NCI-H2196 (cell line): Measurements from ENCODE around the gene BRINP1.

Experiments
- DNase-seq: peaks from one replicate; lab custom pipeline; 2025; ENCODE audit not compliant: unreplicated experiment; lab: John Stamatoyannopoulos, UW

The BRINP1 gene, protein sequence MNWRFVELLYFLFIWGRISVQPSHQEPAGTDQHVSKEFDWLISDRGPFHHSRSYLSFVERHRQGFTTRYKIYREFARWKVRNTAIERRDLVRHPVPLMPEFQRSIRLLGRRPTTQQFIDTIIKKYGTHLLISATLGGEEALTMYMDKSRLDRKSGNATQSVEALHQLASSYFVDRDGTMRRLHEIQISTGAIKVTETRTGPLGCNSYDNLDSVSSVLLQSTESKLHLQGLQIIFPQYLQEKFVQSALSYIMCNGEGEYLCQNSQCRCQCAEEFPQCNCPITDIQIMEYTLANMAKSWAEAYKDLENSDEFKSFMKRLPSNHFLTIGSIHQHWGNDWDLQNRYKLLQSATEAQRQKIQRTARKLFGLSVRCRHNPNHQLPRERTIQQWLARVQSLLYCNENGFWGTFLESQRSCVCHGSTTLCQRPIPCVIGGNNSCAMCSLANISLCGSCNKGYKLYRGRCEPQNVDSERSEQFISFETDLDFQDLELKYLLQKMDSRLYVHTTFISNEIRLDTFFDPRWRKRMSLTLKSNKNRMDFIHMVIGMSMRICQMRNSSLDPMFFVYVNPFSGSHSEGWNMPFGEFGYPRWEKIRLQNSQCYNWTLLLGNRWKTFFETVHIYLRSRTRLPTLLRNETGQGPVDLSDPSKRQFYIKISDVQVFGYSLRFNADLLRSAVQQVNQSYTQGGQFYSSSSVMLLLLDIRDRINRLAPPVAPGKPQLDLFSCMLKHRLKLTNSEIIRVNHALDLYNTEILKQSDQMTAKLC

DNA sequence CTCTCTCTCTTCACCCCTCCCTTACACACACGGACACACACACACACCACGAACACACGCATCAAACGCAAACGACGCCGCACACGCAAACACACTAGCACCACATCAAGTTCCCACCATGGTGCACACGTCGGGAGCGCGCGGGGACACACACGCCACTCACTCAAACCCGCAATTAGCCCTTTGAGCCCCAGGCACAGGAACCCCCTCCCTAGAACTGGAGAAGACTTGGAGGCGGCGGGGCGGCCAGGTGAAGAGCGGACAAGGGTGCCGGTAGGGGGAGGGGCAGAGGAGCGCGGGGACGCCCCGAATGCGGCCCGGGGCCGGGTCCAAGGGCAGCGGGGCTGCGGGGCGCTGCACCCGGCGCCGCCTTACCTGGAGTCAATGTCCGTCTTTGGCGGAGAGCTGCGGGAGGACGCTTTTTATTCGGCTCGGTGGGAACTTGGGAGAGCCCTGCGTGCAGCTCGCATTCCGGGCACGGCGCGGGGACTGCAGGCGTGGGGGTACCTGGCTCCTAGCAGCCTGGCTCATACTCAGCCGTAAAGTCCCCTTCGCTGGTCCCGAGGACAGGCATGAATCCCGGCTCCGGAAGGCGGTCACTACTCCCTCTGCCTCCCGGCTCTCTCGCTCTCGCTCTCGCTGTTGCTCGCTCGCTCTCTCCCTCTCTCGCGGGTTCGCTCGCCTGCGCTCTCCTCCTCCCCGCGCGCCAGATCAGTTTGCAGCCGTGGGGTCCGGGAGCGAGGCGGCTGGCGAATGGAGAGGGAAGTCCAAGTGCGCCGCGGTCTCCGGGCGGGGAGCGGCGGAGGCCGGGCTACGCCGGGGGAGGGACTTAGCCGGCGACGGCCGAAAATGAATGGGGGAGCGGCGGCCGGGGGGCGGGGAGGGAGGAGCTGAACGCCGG lies at the start of gene BRINP1:
BRINP1 (minus strand) TSS at position 755 of the 901 bp plus-strand sequence. CDS start 56,080 bp downstream, outside the sequence.
- DNase-seq = peak; percentile 34

DNA sequence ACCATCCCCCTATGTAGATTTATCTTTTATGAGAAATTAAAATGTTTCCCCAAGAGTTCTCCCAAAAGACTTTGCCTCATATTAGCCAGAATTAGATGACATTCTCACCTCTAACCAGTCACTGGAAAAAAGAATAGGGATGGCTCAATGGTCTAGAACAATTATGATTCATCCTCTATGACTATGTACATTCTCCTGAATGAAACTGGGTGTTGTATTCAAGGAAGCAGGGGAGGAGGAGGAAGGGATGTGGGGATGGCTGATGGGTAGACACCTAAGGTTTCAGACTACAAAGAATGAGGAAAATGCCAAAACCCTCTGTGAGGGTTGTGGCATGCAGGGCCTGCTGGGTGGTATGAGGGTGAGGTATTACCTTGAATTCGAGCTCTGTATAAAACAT lies 49.5 kb upstream of the BRINP1 start:
- DNase-seq = no peak

GRCh38 chr9:119416793-119417192 lies 47.6 kb upstream of the BRINP1 start:
- DNase-seq = no peak

GRCh38 chr9:119412399-119412798 lies 43.2 kb upstream of the BRINP1 start:
- DNase-seq = no peak

DNA sequence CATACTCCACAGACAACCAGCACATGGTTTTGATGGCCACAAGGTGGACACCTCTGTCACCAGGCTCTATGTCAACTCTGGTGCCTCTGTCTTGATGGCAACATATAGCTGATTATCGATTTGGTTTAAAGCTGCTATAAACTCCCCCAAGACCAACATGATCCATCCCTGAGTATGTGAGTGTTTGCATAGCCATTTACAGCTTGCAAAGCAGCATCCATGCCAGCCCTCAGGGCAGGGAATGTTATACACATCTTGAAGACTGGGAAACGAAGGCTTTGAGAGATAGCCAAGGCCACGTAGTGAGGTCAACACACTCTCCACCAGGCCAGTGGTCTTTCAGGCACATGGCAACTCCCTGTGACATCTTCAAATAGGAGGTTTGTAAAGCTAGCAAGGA lies 40.3 kb upstream of the BRINP1 start:
- no peak for DNase-seq

DNA sequence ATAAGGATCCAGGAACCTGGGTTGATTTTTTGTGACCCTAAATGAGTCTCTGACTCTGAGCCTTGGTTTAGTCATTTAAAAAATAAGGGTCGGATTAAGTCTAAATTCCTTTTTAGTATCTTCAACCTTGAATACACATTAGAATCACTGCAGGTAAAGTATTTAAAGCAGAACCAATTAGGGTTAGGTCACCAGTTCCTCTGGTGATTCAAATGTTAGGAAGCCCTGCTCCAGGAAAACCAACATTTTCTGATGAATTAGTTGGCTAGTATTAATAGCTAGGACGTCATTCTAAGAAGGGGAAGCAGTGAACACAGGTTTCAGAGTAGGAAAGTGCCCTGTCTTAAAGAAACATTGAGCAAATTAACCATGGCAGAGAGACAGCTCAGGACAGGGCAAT lies 31.4 kb upstream of the BRINP1 start:
- DNase-seq = no peak

- DNase-seq = no peak
Measured at GRCh38 chr9:119398350-119398749, 29.1 kb upstream of the BRINP1 start.

DNA sequence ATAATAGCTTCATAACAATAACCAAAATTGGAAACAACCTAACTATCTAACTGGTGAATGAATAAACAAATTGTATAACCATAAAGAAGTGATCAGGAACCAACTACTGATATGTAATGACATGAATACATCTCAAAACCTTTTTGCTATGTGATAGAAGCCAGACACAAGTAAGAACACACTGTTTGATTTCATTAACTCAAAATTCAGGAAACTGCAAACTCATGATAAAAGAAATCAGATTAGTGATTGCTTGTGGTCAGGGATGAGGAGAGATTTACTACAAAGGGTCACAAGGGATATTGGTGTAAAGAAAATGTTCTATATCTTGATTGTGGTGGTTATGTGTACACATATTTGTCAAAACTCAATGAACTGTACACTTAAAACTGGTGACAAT lies 22.6 kb upstream of the BRINP1 start:
- DNase-seq = no peak

- no peak for DNase-seq
Measured at GRCh38 chr9:119375892-119376291, 6.7 kb upstream of the BRINP1 start.

- DNase-seq = no peak
Measured at GRCh38 chr9:119372951-119373350, 3.7 kb upstream of the BRINP1 start.

GRCh38 chr9:119370816-119371215 lies 1.6 kb upstream of the BRINP1 start:
- no peak for DNase-seq

GRCh38 chr9:119369680-119370366 lies 588 bp upstream of the BRINP1 start:
- no peak for DNase-seq

DNA sequence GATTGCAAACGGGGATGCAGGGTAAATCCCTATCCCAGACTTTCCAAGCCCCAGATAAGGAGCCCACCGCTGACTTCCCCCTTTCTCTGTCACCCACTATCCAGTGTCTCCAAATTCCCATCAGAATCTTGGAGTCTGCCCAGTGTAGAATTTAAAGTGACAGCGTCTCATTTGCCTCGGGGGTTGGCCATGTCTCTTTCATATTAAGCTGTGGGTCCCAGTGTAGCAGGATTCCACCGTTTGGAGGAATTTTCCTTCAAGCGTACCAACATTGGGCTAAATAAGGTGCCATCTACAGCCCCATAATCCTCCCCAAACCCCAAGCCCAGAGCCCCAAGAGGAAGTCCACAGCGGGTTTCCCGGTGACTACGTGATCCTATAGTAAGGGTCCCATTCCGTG lies 1.1 kb downstream of the BRINP1 start:
- no peak for DNase-seq

DNA sequence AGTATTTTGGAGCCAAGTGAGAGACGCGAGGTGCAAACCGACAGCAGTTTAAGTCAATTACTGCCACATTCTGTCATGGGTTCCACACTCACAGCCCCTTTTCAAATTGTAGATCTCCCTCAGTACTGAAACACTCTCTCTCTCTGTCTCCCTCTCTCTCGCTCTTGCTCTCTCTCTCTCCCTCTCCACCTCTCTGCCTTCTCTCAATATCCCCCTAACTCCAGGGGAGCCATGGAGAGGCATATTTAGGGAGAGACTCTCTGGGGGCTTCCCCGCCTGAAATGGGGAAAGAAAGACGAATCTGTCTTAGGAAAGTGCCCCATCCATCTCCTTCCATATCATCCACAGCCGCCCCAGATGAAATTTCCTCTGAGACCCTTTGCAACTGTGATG lies 1.6 kb downstream of the BRINP1 start:
- DNase-seq = no peak

DNA sequence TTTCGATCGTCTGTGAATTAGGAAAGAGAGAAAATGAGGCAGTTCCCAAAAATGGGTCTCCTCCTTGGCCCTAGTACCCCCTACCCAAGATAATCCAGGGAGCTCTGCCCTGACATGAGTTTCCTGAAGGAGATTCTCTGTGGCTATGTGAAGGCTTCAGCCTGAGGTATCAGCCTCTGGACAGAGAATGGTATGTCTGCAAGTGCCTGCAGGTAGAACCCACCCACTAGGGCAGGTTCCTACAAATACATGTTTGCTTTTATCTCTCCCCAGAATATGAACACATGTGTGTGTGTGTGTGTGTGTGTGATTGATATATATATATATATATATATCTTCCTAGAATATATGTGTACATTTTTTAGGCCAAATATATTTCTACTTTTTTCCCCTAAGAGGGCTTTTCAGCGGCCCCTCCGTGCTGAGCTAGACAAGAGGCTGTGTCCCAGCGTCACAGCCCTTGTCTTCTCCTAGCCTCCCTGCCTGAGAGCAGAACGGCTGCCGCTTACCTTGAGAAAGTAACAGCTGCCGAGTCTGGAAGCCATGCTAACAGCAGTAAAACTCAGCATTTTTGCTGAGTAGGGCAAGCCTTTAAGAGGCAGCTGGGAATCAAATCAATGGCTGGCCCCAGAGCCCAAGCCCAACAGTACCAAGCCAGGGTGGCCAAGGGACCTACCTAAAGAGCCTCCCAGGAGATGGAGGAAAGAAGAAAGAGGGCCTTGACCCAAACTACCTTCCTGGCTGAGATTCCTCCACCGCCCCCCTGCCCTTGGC lies 2.1 kb downstream of the BRINP1 start:
- no peak for DNase-seq

- peak; percentile 55 for DNase-seq
Measured at GRCh38 chr9:119365291-119366027, 3.8 kb downstream of the BRINP1 start.

DNA sequence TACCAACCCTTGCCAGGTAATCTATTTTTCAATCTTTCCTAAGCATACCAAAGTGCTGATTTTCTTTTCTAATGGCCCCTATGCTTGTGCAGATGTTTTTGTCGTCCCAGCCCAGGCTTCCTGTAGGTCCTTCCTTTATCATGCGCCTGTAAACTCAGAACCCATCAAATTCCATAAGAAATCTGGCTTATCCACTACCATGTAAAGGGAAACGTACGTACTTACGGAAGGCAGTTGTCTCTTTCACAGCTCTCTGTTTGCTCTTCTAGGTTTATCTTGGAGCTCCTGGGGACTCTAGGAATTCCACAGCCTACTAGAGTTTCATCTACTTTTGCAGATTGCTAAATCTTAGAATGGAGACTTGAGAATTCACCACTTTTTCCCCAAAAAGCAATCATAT lies 9.0 kb downstream of the BRINP1 start:
- DNase-seq = no peak

DNA sequence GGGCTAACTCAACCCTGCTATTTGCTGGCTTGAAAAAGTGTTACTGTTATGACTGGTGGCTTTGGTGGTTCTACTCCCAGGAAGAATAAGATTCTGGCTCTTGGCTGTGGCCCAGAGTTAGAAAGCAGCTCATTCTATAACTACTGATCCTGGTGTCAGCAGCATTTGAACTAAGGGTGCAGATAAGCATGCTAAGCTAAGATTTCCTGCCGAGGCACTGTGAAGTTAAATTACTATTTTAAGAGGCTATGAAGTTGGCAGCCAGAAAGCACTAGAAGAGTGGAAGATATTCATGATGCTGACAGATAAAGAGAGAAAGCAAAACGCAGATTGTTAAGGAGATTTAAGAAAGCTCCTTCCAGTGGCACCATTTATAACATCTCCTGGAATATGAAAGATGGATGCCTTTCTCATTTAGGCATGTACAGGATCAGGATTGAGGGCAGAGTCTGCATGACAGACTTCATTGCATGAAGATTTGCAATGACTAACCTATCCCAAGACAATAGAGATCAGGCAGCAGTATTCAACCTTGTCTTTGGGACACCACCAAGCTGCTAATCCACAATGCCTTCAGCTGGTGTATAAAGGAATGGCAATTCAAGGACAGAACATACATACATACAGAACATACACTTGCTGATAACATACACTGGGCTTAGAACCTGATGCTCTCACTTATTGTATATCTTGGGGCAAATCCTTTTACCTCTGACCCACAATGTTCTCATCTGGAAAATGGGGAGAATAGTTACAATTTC lies 11.7 kb downstream of the BRINP1 start:
- no peak for DNase-seq
